ENCODE measurements around the gene CDK13. TPM values are rescaled to one million over a fixed set of nuclear protein-coding genes. Genes with fewer than 3 reads are reported as not detected.
"Not testable (repeated sequence)": the region's sequence is repeated elsewhere in the genome, so short reads cannot be mapped to it uniquely, and the experiment has no call there.

Gene CDK13
- total RNA-seq, 3 donors from 2014 or later = 48.1 to 59.5 (median 57.5) TPM

GRCh38 chr7:40099837-40100236 is 149.8 kb downstream of the CDK13 start:
- ATAC-seq = no peak
- Histone ChIP-seq H3K9me3 (no peaks in the 10 kb centered on the region), H3K4me1 (ENCODE audit: low read depth) (no peaks in the 10 kb centered on the region), H3K36me3 (ENCODE audit: low read depth) (no peaks in the 10 kb centered on the region), H3K4me3 (no peak overlapping the region)
- intact Hi-C loops (cut with DNase I, micrococcal nuclease) = no loop called here
- no peak for DNase-seq
- TF ChIP-seq, protein P1, sequence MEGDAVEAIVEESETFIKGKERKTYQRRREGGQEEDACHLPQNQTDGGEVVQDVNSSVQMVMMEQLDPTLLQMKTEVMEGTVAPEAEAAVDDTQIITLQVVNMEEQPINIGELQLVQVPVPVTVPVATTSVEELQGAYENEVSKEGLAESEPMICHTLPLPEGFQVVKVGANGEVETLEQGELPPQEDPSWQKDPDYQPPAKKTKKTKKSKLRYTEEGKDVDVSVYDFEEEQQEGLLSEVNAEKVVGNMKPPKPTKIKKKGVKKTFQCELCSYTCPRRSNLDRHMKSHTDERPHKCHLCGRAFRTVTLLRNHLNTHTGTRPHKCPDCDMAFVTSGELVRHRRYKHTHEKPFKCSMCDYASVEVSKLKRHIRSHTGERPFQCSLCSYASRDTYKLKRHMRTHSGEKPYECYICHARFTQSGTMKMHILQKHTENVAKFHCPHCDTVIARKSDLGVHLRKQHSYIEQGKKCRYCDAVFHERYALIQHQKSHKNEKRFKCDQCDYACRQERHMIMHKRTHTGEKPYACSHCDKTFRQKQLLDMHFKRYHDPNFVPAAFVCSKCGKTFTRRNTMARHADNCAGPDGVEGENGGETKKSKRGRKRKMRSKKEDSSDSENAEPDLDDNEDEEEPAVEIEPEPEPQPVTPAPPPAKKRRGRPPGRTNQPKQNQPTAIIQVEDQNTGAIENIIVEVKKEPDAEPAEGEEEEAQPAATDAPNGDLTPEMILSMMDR (IDR thresholded peaks at IDR 0.05) = no peak

GRCh38 chr7:40101201-40101600 is 151.1 kb downstream of the CDK13 start:
- ATAC-seq (no peak), DNase-seq (no peak)
- no peak overlapping the region for H3K4me3 ChIP-seq
- no peaks in the 10 kb centered on the region for H3K9me3 ChIP-seq
- TF ChIP-seq, protein P1 (IDR thresholded peaks at IDR 0.05) = no peak
- intact Hi-C loops (cut with DNase I, micrococcal nuclease) = no loop called here
- H3K36me3 ChIP-seq (ENCODE audit: low read depth) = no peaks in the 10 kb centered on the region
- H3K4me1 ChIP-seq (ENCODE audit: low read depth) = no peaks in the 10 kb centered on the region

GRCh38 chr7:40102897-40103296 is 152.8 kb downstream of the CDK13 start:
- no peak for DNase-seq
- ATAC-seq = no peak
- H3K4me1 ChIP-seq (ENCODE audit: low read depth) = no peaks in the 10 kb centered on the region
- no peak overlapping the region for H3K4me3 ChIP-seq
- no peaks in the 10 kb centered on the region for H3K9me3 ChIP-seq
- intact Hi-C loops (cut with DNase I, micrococcal nuclease) = no loop called here
- no peaks in the 10 kb centered on the region for H3K36me3 ChIP-seq (ENCODE audit: low read depth)
- TF ChIP-seq, protein P1 (IDR thresholded peaks at IDR 0.05) = no peak

GRCh38 chr7:40105879-40106473 is 155.9 kb downstream of the CDK13 start:
- no peaks in the 10 kb centered on the region for H3K9me3 ChIP-seq
- no peak overlapping the region for H3K4me3 ChIP-seq
- no peaks in the 10 kb centered on the region for H3K4me1 ChIP-seq (ENCODE audit: low read depth)
- DNase-seq (no peak), ATAC-seq (peak; percentile 86)
- TF ChIP-seq, protein P1 (IDR thresholded peaks at IDR 0.05) = no peak
- no peaks in the 10 kb centered on the region for H3K36me3 ChIP-seq (ENCODE audit: low read depth)
- intact Hi-C loops (cut with DNase I, micrococcal nuclease) = no loop called here

- H3K9me3 ChIP-seq = no peaks in the 10 kb centered on the region
- no peak for DNase-seq
- H3K4me3 ChIP-seq = no peak overlapping the region
- no peak for ATAC-seq
- H3K36me3 ChIP-seq (ENCODE audit: low read depth) = no peaks in the 10 kb centered on the region
- TF ChIP-seq, protein P1 (IDR thresholded peaks at IDR 0.05) = no peak
- H3K4me1 ChIP-seq (ENCODE audit: low read depth) = no peaks in the 10 kb centered on the region
- intact Hi-C loops (cut with DNase I, micrococcal nuclease) = no loop called here
Measured at GRCh38 chr7:40115936-40116335, 165.9 kb downstream of the CDK13 start.

GRCh38 chr7:40117199-40117598 is 167.1 kb downstream of the CDK13 start:
- H3K4me1 ChIP-seq (ENCODE audit: low read depth); H3K4me3 ChIP-seq; ATAC-seq; DNase-seq; H3K9me3 ChIP-seq; intact Hi-C loops (cut with DNase I, micrococcal nuclease); H3K36me3 ChIP-seq (ENCODE audit: low read depth): not testable (repeated sequence)

DNA sequence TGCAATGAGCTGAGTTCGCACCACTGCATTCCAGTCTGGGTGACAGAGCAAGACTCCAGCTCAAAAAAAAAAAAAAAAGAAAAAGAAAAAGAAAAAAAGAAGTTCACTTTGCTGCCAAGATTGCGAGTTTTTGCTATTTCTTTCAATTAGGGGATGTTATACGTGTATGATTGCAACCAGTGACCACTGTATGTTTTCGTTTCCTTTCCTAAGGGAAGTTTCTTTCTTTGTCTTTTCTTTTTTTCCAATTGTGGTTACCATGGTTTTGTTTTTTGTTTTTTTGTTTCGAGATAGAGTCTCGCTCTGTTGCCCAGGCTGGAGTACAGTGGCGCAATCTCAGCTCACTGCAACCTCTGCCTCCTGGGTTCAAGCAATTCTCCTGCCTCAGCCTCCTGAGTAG is 168.1 kb downstream of the CDK13 start:
- not testable (repeated sequence) for ATAC-seq

More for the DNA sequence above, 168.1 kb downstream of the CDK13 start:
- DNase-seq; H3K4me1 ChIP-seq (ENCODE audit: low read depth); intact Hi-C loops (cut with DNase I, micrococcal nuclease); H3K4me3 ChIP-seq; H3K9me3 ChIP-seq; H3K36me3 ChIP-seq (ENCODE audit: low read depth): not testable (repeated sequence)

Data from mucosa of descending colon (tissue), 3 donors.